Hippocampal formation (tissue), 2 donors: Measurements from ENCODE around the gene HAX1.
"Not testable (repeated sequence)": the region's sequence is repeated elsewhere in the genome, so short reads cannot be mapped to it uniquely, and the experiment has no call there.

Experiments used
- DNase-seq, 2 donors: peaks; one replicate each; lab custom pipeline; 2025; lab: John Stamatoyannopoulos, UW

The HAX1 gene

GRCh38 chr1:154287591-154287990 is 15.2 kb downstream of the HAX1 start:
- not testable (repeated sequence) for DNase-seq

- DNase-seq = no peak
Measured at GRCh38 chr1:154288661-154289060, 16.2 kb downstream of the HAX1 start.

GRCh38 chr1:154290921-154291320 is 18.5 kb downstream of the HAX1 start:
- DNase-seq = no peak

- DNase-seq = no peak
Measured at GRCh38 chr1:154295408-154296235, 23.2 kb downstream of the HAX1 start.

- DNase-seq = no peak
Measured at GRCh38 chr1:154301582-154301981, 29.2 kb downstream of the HAX1 start.

- DNase-seq = no peak
Measured at GRCh38 chr1:154304664-154305337, 32.4 kb downstream of the HAX1 start.

GRCh38 chr1:154306151-154306550 is 33.7 kb downstream of the HAX1 start:
- DNase-seq = no peak

GRCh38 chr1:154307670-154308270 is 35.3 kb downstream of the HAX1 start:
- DNase-seq = not testable (repeated sequence)

GRCh38 chr1:154309136-154309535 is 36.7 kb downstream of the HAX1 start:
- not testable (repeated sequence) for DNase-seq

- not testable (repeated sequence) for DNase-seq
Measured at GRCh38 chr1:154312229-154313065, 40.0 kb downstream of the HAX1 start.

- no peak for DNase-seq
Measured at GRCh38 chr1:154313066-154313356, 40.6 kb downstream of the HAX1 start.

GRCh38 chr1:154314226-154314625 is 41.8 kb downstream of the HAX1 start:
- not testable (repeated sequence) for DNase-seq

- no peak for DNase-seq
Measured at GRCh38 chr1:154316704-154317103, 44.3 kb downstream of the HAX1 start.

- DNase-seq = no peak
Measured at GRCh38 chr1:154318386-154318785, 46.0 kb downstream of the HAX1 start.

- no peak for DNase-seq
Measured at GRCh38 chr1:154320882-154321608, 48.6 kb downstream of the HAX1 start, which contains the start of gene AQP10. Gene AQP10 (plus strand): TSS chr1:154321093. CDS start chr1:154321156, 63 bp downstream.

- DNase-seq = not testable (repeated sequence)
Measured at GRCh38 chr1:154321609-154321934, 49.1 kb downstream of the HAX1 start.

GRCh38 chr1:154323493-154323892 is 51.1 kb downstream of the HAX1 start:
- DNase-seq = no peak

- DNase-seq = no peak
Measured at GRCh38 chr1:154324241-154324640, 51.8 kb downstream of the HAX1 start.

- peak; percentile 37 to 68 for DNase-seq
Measured at GRCh38 chr1:154324669-154325582, 52.5 kb downstream of the HAX1 start, which contains the start of gene ATP8B2. Gene ATP8B2 (plus strand): TSS chr1:154325525. CDS start chr1:154328142, 2,617 bp downstream.
